Ishikawa (cell line): ENCODE measurements around the gene DCC.

ENCODE experiments used
- EP300 ChIP-seq: IDR thresholded peaks from 2 replicates; pipeline ENCODE4 v1.6.1; 2012; ENCODE audit warnings: borderline replicate concordance
- MAX ChIP-seq: IDR thresholded peaks from 2 replicates; pipeline ENCODE4 v1.6.1; 2012
- TAF1 ChIP-seq: IDR thresholded peaks from 2 replicates; pipeline ENCODE4 v1.6.1; 2012; ENCODE audit warnings: low read depth, mild to moderate bottlenecking
- YY1 ChIP-seq: IDR thresholded peaks from 2 replicates; pipeline ENCODE4 v1.6.1; 2012; ENCODE audit warnings: low read depth
- ZBTB7A ChIP-seq: IDR thresholded peaks from 2 replicates; pipeline ENCODE4 v1.6.1; 2012; ENCODE audit warnings: low read depth
- TF ChIP-seq, protein P1 (sequence below): IDR thresholded peaks from 2 replicates; pipeline ENCODE4 v1.6.1; 2012; ENCODE audit warnings: low read depth, mild to moderate bottlenecking

GRCh38 chr18:53531896-53532295 lies 1191.9 kb downstream of the DCC start:
- TF ChIP-seq MAX (no peak), TAF1 (no peak), YY1 (no peak), ZBTB7A (no peak), EP300 (no peak)
- TF ChIP-seq, protein P1, sequence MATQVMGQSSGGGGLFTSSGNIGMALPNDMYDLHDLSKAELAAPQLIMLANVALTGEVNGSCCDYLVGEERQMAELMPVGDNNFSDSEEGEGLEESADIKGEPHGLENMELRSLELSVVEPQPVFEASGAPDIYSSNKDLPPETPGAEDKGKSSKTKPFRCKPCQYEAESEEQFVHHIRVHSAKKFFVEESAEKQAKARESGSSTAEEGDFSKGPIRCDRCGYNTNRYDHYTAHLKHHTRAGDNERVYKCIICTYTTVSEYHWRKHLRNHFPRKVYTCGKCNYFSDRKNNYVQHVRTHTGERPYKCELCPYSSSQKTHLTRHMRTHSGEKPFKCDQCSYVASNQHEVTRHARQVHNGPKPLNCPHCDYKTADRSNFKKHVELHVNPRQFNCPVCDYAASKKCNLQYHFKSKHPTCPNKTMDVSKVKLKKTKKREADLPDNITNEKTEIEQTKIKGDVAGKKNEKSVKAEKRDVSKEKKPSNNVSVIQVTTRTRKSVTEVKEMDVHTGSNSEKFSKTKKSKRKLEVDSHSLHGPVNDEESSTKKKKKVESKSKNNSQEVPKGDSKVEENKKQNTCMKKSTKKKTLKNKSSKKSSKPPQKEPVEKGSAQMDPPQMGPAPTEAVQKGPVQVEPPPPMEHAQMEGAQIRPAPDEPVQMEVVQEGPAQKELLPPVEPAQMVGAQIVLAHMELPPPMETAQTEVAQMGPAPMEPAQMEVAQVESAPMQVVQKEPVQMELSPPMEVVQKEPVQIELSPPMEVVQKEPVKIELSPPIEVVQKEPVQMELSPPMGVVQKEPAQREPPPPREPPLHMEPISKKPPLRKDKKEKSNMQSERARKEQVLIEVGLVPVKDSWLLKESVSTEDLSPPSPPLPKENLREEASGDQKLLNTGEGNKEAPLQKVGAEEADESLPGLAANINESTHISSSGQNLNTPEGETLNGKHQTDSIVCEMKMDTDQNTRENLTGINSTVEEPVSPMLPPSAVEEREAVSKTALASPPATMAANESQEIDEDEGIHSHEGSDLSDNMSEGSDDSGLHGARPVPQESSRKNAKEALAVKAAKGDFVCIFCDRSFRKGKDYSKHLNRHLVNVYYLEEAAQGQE = no peak
